Liver (tissue), 9 donors: ENCODE measurements around the gene AAK1. TPM values are rescaled to one million over a fixed set of nuclear protein-coding genes. Genes with fewer than 3 reads are reported as not detected.

Experiments used
- DNase-seq: peaks from one replicate; pipeline ENCODE4 v3.0.0-alpha.2; 2017; ENCODE audit warnings: low spot score
- H3K27ac ChIP-seq, 2 donors: one replicate each; pipeline ENCODE4 v1.7.0; 2013; ENCODE audit warnings: inconsistent platforms in 2 of 2, low read length in 2 of 2, control low read depth in 1 of 2, low read depth in 1 of 2, mild to moderate bottlenecking in 1 of 2
- H3K27me3 ChIP-seq, 4 donors: one replicate each; pipeline versions ENCODE4 v1.6.1 to v1.7.0; 2013; ENCODE audit warnings: low read length in 3 of 4, inconsistent platforms in 1 of 4, mild to moderate bottlenecking in 1 of 4, moderate library complexity in 1 of 4; ENCODE audit not compliant: control insufficient read depth in 4 of 4, insufficient read depth in 4 of 4
- H3K36me3 ChIP-seq, 4 donors: one replicate each; pipeline versions ENCODE4 v1.6.1 to v1.7.0; 2013; ENCODE audit warnings: low read length in 3 of 4, mild to moderate bottlenecking in 3 of 4, low read depth in 1 of 4, moderate library complexity in 1 of 4; ENCODE audit not compliant: control insufficient read depth in 4 of 4, insufficient read depth in 3 of 4
- H3K4me1 ChIP-seq, 4 donors: one replicate each; pipeline versions ENCODE4 v1.6.1 to v1.7.0; 2013; ENCODE audit warnings: low read length in 3 of 4, mild to moderate bottlenecking in 3 of 4, moderate library complexity in 1 of 4; ENCODE audit not compliant: control insufficient read depth in 4 of 4, insufficient read depth in 4 of 4
- H3K4me3 ChIP-seq, 3 donors: one replicate each; pipeline versions ENCODE4 v1.6.1 to v1.7.0; 2013; ENCODE audit warnings: low read length in 3 of 3, control low read depth in 1 of 3, low read depth in 1 of 3, mild to moderate bottlenecking in 1 of 3
- H3K9ac ChIP-seq, 2 donors: one replicate each; pipeline ENCODE4 v1.7.0; 2013; ENCODE audit warnings: low read length in 2 of 2, mild to moderate bottlenecking in 2 of 2, moderate library complexity in 2 of 2, control low read depth in 1 of 2, low read depth in 1 of 2
- H3K9me3 ChIP-seq, 4 donors: one replicate each; pipeline versions ENCODE4 v1.6.1 to v1.7.0; 2013; ENCODE audit warnings: low read length in 3 of 4; ENCODE audit not compliant: control insufficient read depth in 4 of 4
- CTCF ChIP-seq: fragments of 150-350 bp; IDR thresholded peaks from 2 replicates; pipeline ENCODE4 v1.5.1; 2017; ENCODE audit warnings: improper control_type of control experiment, low read depth, low read length; ENCODE audit not compliant: missing input control
- FOXA1 ChIP-seq: IDR thresholded peaks from 2 replicates; pipeline ENCODE4 v1.6.1; 2016; ENCODE audit warnings: antibody characterized with exemption
- FOXA2 ChIP-seq: IDR thresholded peaks from 2 replicates; pipeline ENCODE4 v1.6.1; 2016; ENCODE audit warnings: antibody characterized with exemption
- GABPA ChIP-seq, 2 donors: IDR thresholded peaks in 1 of 2; conservative IDR thresholded peaks in 1 of 2; 2 replicates each; pipeline ENCODE4 v1.6.1; 2016; ENCODE audit warnings: antibody characterized with exemption in 2 of 2, mild to moderate bottlenecking in 1 of 2, moderate library complexity in 1 of 2
- HNF4A ChIP-seq, 2 donors: conservative IDR thresholded peaks; 2 replicates each; pipeline ENCODE4 v1.6.1; 2016; ENCODE audit warnings: antibody characterized with exemption in 2 of 2, mild to moderate bottlenecking in 2 of 2
- HNF4G ChIP-seq: IDR thresholded peaks from 2 replicates; pipeline ENCODE4 v1.6.1; 2016; ENCODE audit warnings: antibody characterized with exemption
- JUND ChIP-seq, 2 donors: IDR thresholded peaks; 2 replicates each; pipeline ENCODE4 v1.6.1; 2016; ENCODE audit warnings: antibody characterized with exemption in 2 of 2
- MAX ChIP-seq: IDR thresholded peaks from 2 replicates; pipeline ENCODE4 v1.6.1; 2016; ENCODE audit warnings: antibody characterized with exemption
- NR2F2 ChIP-seq: IDR thresholded peaks from 2 replicates; pipeline ENCODE4 v1.6.1; 2016; ENCODE audit warnings: antibody characterized with exemption
- RAD21 ChIP-seq, 2 donors: IDR thresholded peaks; 2 replicates each; pipeline ENCODE4 v1.6.1; 2016; ENCODE audit warnings: antibody characterized with exemption in 2 of 2, mild to moderate bottlenecking in 2 of 2
- RXRA ChIP-seq, 2 donors: IDR thresholded peaks; 2 replicates each; pipeline ENCODE4 v1.6.1; 2017 to 2018; ENCODE audit warnings: antibody characterized with exemption in 2 of 2, mild to moderate bottlenecking in 1 of 2
- SP1 ChIP-seq: IDR thresholded peaks from 2 replicates; pipeline ENCODE4 v1.6.1; 2018; ENCODE audit warnings: antibody characterized with exemption, mild to moderate bottlenecking
- TAF1 ChIP-seq: conservative IDR thresholded peaks from 2 replicates; pipeline ENCODE4 v1.6.1; 2016; ENCODE audit warnings: antibody characterized with exemption, mild to moderate bottlenecking
- YY1 ChIP-seq: IDR thresholded peaks from 2 replicates; pipeline ENCODE4 v1.6.1; 2016; ENCODE audit warnings: antibody characterized with exemption, mild to moderate bottlenecking
- ZBTB33 ChIP-seq: IDR thresholded peaks from 2 replicates; pipeline ENCODE4 v1.6.1; 2016; ENCODE audit warnings: antibody characterized with exemption
- WGBS: extraction: QIAGEN DNeasy Blood & Tissue Kit; methylation state at CpG from one replicate; pipeline ENCODE4 v1.1.7; 2013; 5-methylcytosine and 5-hydroxymethylcytosine counted together
- polyA plus RNA-seq, 2 donors: library from polyadenylated mRNA; stranded (reverse) in 1 of 2; unstranded in 1 of 2; fragments of 200-250 nt in 1 of 2; fragments of >200 nt in 1 of 2; fragmentation: Nextera tagmentation in 1 of 2; extraction: Ambion mirVana in 1 of 2; gene quantifications; one replicate each; pipeline versions ENCODE4 v1.2.1 to v1.2.3, GENCODE V29; 2013 to 2015
- total RNA-seq, 2 donors: library from RNA; depleted of rRNA; stranded (reverse); fragments of >200 nt; gene quantifications; one replicate each; pipeline ENCODE4 v1.2.3, GENCODE V29; 2014
- donor health status: healthy.
- donor health status: healthy.
- donor health status: healthy.
- donor health status: healthy.
- donor health status: healthy.

The AAK1 gene
- total and polyA plus RNA-seq, 4 donors = 3.9 to 14.3 (median 11.3) TPM

DNA sequence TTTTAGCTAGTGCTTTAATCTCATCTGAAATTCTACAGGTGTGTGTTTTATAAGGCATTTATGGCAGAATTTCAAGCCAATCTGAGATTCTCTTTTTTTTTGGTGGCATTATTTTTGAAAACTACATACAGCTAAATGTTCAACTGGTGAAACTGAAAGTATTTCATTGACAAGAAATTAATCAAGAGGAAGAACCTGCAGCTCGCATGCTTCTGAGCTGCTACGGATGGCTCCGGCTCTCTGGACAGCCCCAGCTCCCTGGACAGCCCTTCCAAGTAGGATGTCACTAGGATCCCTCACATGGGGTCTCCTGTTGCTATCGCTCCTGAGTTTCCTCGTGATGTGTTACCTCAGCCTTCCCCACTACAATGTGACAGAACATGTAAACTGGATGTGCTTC lies 46.4 kb downstream of the AAK1 start:
- Histone ChIP-seq H3K4me3 (no peak overlapping the region), H3K9me3 (no peaks in the 10 kb centered on the region), H3K9ac (no peak overlapping the region), H3K36me3 (no peaks in the 10 kb centered on the region), H3K27me3 (no peaks in the 10 kb centered on the region), H3K4me1 (no peaks in the 10 kb centered on the region), H3K27ac (no peak overlapping the region)
- 87% methylated on average over 5 of the region's 5 CpGs for WGBS
- DNase-seq = no peak
- TF ChIP-seq ZBTB33 = no peak
- no peak for TF ChIP-seq NR2F2
- TF ChIP-seq HNF4A (conservative IDR thresholded peaks at IDR 0.05) = no peak
- TF ChIP-seq SP1 = no peak
- TF ChIP-seq CTCF = no peak
- TF ChIP-seq RAD21 (IDR thresholded peaks at IDR 0.05) = no peak
- no peak for TF ChIP-seq FOXA2
- no peak for TF ChIP-seq MAX
- TF ChIP-seq JUND (IDR thresholded peaks at IDR 0.05) = no peak

DNA sequence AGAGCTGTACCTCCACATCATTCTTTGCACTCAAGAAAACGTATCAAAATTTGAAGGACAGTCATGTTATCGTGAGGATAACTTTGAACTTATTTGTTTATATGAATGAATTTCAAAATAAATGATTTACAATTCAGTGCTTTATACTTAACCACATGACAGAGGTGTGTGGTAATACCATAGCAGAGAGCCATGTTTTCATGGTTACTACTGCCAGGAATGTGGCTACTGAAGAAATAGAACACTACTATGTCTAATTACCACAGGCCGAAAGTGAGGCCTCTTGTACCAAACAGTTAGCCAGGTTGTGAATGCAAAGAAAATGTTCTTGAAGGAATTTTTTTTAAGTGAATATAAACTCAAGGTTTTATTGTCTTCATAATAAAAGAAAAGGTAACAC lies 49.2 kb downstream of the AAK1 start:
- 62% methylated on average over 3 of the region's 3 CpGs for WGBS
- Histone ChIP-seq H3K9ac (no peak overlapping the region), H3K27ac (no peak overlapping the region), H3K4me3 (no peak overlapping the region), H3K36me3 (no peaks in the 10 kb centered on the region), H3K9me3 (no peaks in the 10 kb centered on the region), H3K27me3 (no peaks in the 10 kb centered on the region), H3K4me1 (no peaks in the 10 kb centered on the region)
- TF ChIP-seq TAF1 = no peak
- DNase-seq = no peak

GRCh38 chr2:69592511-69592910 lies 51.0 kb downstream of the AAK1 start:
- Histone ChIP-seq H3K27ac (no peak overlapping the region), H3K9ac (no peak overlapping the region), H3K27me3 (no peaks in the 10 kb centered on the region), H3K36me3 (no peaks in the 10 kb centered on the region), H3K4me3 (no peak overlapping the region), H3K4me1 (peaks cover 0 to 5% (median 3%) of the 10 kb centered on the region in 4 donors), H3K9me3 (no peaks in the 10 kb centered on the region)
- no peak for DNase-seq
- TF ChIP-seq YY1 (no peak), HNF4A (conservative IDR thresholded peaks at IDR 0.05) (no peak), HNF4G (no peak), MAX (no peak), JUND (IDR thresholded peaks at IDR 0.05) (no peak), RAD21 (IDR thresholded peaks at IDR 0.05) (no peak), FOXA1 (no peak), RXRA (IDR thresholded peaks at IDR 0.05) (no peak), NR2F2 (no peak), GABPA (IDR thresholded peaks at IDR 0.05 in 1 of 2, conservative IDR thresholded peaks at IDR 0.05 in 1 of 2) (no peak), TAF1 (no peak), SP1 (no peak)
